Naive thymus-derived CD8-positive, alpha-beta T cell (primary cell): Measurements from ENCODE around the gene MAVS. TPM values are rescaled to one million over a fixed set of nuclear protein-coding genes. Genes with fewer than 3 reads are reported as not detected.
"Not testable (repeated sequence)": the region's sequence is repeated elsewhere in the genome, so short reads cannot be mapped to it uniquely, and the experiment has no call there.

Experiments used
- ATAC-seq, 2 donors: fragments of 150-1000 bp; cut with Tn5 transposase in 1 of 2; sonication (Bioruptor Pico), chemical (Tn5 transposase) in 1 of 2; 1 replicate in 1 of 2; 2 replicates in 1 of 2; pipeline ENCODE4 v1.10.0; 2021; ENCODE audit warnings: mild to moderate bottlenecking in 2 of 2, moderate library complexity in 2 of 2
- POLR2A ChIA-PET: fragments of 350-600 bp; sonication (Branson Sonifier 250); formaldehyde crosslinking; loops from one replicate; lab custom pipeline; 2021; ENCODE audit warnings: antibody characterized with exemption; lab: Charles Lee
- DNase-seq, 10 donors: peaks; one replicate each; pipeline versions ENCODE4 v3.0.0 to v3.0.0-alpha.2; 2020 to 2022
- H3K27ac Mint-ChIP-seq, 10 donors: one replicate each; pipeline ENCODE4 v1.8.0; 2020 to 2022; ENCODE audit warnings: mild to moderate bottlenecking in 10 of 10, mixed read lengths in 10 of 10, moderate library complexity in 4 of 10, inconsistent platforms in 1 of 10
- H3K27me3 Mint-ChIP-seq, 5 donors: one replicate each; pipeline ENCODE4 v1.8.0; 2021 to 2022; ENCODE audit warnings: mixed read lengths in 5 of 5
- H3K36me3 Mint-ChIP-seq, 3 donors: one replicate each; pipeline ENCODE4 v1.8.0; 2020 to 2022; ENCODE audit warnings: mixed read lengths in 3 of 3, mild to moderate bottlenecking in 2 of 3, inconsistent platforms in 1 of 3
- H3K4me1 Mint-ChIP-seq, 4 donors: one replicate each; pipeline ENCODE4 v1.8.0; 2021 to 2022; ENCODE audit warnings: mixed read lengths in 4 of 4
- H3K4me3 Mint-ChIP-seq, 10 donors: one replicate each; pipeline ENCODE4 v1.8.0; 2020 to 2022; ENCODE audit warnings: mild to moderate bottlenecking in 10 of 10, mixed read lengths in 10 of 10, moderate library complexity in 6 of 10, inconsistent platforms in 1 of 10
- H3K9me3 Mint-ChIP-seq, 9 donors: one replicate each; pipeline ENCODE4 v1.8.0; 2020 to 2022; ENCODE audit warnings: mixed read lengths in 9 of 9, mild to moderate bottlenecking in 3 of 9, inconsistent platforms in 1 of 9, moderate library complexity in 1 of 9
- polyA plus RNA-seq, 3 donors: library from polyadenylated mRNA; unstranded; fragments of 300-500 nt; fragmentation: Illumina TruSeq; gene quantifications; one replicate each; pipeline ENCODE4 v1.2.3, GENCODE V29; 2021
- total RNA-seq, 8 experiments: library from RNA in 2 of 8; stranded (reverse) in 2 of 8; gene quantifications; one replicate each; pipeline ENCODE4 v1.2.3 and lab custom pipeline; 2021 to 2026

Gene MAVS
- total and polyA plus RNA-seq, 5 experiments from 2014 or later = 2.2 to 45.7 (median 8.5) TPM

DNA sequence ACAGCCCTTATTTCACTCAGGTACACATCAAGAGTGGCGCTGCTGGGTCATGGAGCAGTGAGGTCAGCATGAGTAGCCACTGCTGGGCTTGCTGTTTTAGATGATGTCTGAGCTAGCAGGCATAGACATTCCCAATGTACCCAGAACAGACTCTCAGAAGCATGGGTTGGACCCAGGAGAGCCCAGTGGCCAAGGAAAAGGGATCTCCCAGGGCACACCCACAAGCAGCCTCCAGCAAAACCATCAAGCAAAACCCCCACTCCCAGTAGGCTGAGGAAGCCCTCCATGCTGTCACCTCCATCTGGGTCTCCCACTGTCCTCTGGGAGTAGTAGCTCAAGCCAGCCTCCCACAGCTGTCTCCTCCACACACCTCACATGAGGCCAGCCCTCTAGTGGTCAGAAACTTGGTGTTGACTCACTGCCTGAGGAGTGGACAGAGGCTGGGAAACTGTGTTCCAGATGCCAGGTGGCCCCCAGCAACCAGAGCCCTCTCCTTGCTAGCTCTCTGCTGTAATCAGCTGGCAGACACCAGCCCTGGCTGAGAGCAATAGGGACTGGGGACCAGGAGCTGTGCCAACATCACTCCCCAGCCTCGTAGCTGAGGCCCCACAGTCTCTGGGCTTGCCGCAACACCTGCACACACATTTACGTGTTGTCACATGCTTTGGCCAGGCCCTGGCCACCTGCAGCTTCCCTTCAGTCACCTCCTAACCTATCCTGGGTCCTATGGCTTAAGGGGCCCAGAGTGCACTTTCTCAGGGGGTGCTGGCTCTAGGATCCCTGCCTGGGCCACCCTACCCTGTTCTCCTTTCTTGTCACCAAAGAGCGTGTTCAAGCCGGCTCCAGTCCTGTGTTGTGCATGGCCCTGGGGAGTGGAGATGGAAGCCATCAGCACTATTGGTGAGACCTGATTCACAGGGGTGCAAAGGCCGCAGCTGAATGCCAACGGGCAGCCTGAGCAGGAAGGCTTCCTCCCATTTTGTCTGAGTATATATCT is 28.2 kb upstream of the MAVS start:
- H3K27ac Mint-ChIP-seq = peak overlapping the region; percentile 48 to 99 (median 82)
- POLR2A ChIA-PET = interaction anchor here (0.5 to 3.4 kb wide), 8 partner anchors 7 to 1324 kb away, joined by 3 to 65 read pairs (median 4); partner anchors contain the start of gene ADISSP
- H3K4me1 Mint-ChIP-seq = peaks cover 23 to 69% (median 67%) of the 10 kb centered on the region in 4 donors
- peaks cover 0 to 6% (median under 1%) of the 10 kb centered on the region in 3 donors for H3K36me3 Mint-ChIP-seq
- no peaks in the 10 kb centered on the region for H3K9me3 Mint-ChIP-seq
- DNase-seq = no peak
- no peak for ATAC-seq
- no peaks in the 10 kb centered on the region for H3K27me3 Mint-ChIP-seq
- peak overlapping the region in 9 of 10 donors; percentile 13 to 93 (median 52) for H3K4me3 Mint-ChIP-seq

- peaks cover 0 to 11% (median 4%) of the 10 kb centered on the region in 3 donors for H3K36me3 Mint-ChIP-seq
- no peaks in the 10 kb centered on the region for H3K27me3 Mint-ChIP-seq
- peak overlapping the region; percentile 66 to 95 (median 84) for H3K4me3 Mint-ChIP-seq
- H3K4me1 Mint-ChIP-seq = peaks cover 21 to 62% (median 60%) of the 10 kb centered on the region in 4 donors
- no peaks in the 10 kb centered on the region for H3K9me3 Mint-ChIP-seq
- peak overlapping the region; percentile 75 to 99 (median 97) for H3K27ac Mint-ChIP-seq
- DNase-seq (no peak), ATAC-seq (no peak)
- POLR2A ChIA-PET = interaction anchor here (0.6 to 3.4 kb wide), 10 partner anchors 8 to 1325 kb away, joined by 3 to 65 read pairs (median 4); partner anchors contain the start of gene ADISSP
Observed at GRCh38 chr20:3819411-3820047, 27.1 kb upstream of the MAVS start.

GRCh38 chr20:3820048-3820900 is 26.4 kb upstream of the MAVS start, which contains the start of gene AP5S1:
Gene AP5S1, plus strand, starts transcription at chr20:3820547. Its CDS starts 1,571 bp downstream, at chr20:3822118.
- DNase-seq (peak; percentile 81 to 99 (median 88)), ATAC-seq (peak; percentile 84)
- no peaks in the 10 kb centered on the region for H3K27me3 Mint-ChIP-seq
- H3K9me3 Mint-ChIP-seq = no peaks in the 10 kb centered on the region
- H3K27ac Mint-ChIP-seq = peak within 1 kb of the TSS; percentile 91 to 99 (median 98)
- peak within 1 kb of the TSS; percentile 82 to 95 (median 90) for H3K4me3 Mint-ChIP-seq
- peaks cover 20 to 55% (median 55%) of the 10 kb centered on the region in 4 donors for H3K4me1 Mint-ChIP-seq
- H3K36me3 Mint-ChIP-seq = peaks cover 0 to 19% (median 4%) of the 10 kb centered on the region in 3 donors
- POLR2A ChIA-PET = interaction anchor here (0.5 to 3.4 kb wide), 17 partner anchors 9 to 875 kb away, joined by 3 to 65 read pairs (median 3); partner anchors contain the start of genes ADISSP and MAVS

DNA sequence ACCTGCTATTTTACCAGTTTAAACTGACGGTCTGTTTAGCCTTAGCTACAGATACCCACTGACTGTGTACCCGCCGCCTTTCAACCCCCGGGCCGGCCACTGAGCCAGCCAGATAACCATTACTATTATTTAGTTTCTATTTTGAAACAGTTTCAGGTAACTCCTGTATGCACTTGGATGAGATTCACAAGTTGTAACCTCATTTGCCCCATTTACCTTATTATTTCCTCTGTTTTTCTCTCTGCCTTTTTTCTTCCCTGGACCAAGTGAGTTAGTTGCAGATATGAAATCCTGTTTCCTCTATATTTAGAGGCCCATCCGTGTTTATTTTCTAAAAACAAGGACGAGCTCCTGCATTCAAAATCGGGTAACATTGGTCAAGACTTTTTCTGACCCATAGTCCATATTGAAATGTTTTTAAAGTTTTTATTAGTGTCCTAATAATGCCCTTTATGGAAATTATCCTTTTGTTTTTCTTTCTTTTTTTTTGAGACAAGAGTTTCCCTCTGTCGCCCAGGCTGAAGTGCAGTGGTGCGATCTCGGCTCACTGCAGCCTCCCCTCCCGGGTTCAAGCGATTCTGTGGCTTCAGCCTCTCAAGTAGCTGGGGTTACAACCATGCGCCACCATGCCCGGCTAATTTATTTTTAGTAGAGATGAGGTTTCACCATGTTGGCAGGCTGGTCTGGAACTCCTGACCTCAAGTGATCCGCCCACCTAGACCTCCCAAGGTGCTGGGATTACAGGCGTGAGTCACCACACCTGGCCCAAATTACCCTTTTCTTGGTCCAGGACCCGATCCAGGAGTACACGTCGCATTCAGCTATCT is 25.5 kb upstream of the MAVS start:
- POLR2A ChIA-PET = interaction anchor here (0.5 to 3.4 kb wide), 17 partner anchors 10 to 876 kb away, joined by 3 to 65 read pairs (median 3); partner anchors contain the start of genes ADISSP and MAVS
- no peaks in the 10 kb centered on the region for H3K9me3 Mint-ChIP-seq
- peak overlapping the region; percentile 82 to 95 (median 90) for H3K4me3 Mint-ChIP-seq
- H3K27ac Mint-ChIP-seq = peak overlapping the region; percentile 91 to 99 (median 98)
- DNase-seq = no peak
- peaks cover 15 to 53% (median 47%) of the 10 kb centered on the region in 4 donors for H3K4me1 Mint-ChIP-seq
- no peak for ATAC-seq
- no peaks in the 10 kb centered on the region for H3K27me3 Mint-ChIP-seq
- H3K36me3 Mint-ChIP-seq = peaks cover 0 to 26% (median 4%) of the 10 kb centered on the region in 3 donors

- Mint-ChIP-seq H3K9me3 (no peaks in the 10 kb centered on the region), H3K27ac (peak overlapping the region in 8 of 10 donors; percentile 89 to 99 (median 98)), H3K27me3 (no peaks in the 10 kb centered on the region), H3K4me1 (peaks cover 12 to 48% (median 41%) of the 10 kb centered on the region in 4 donors), H3K36me3 (peaks cover 0 to 32% (median 4%) of the 10 kb centered on the region in 3 donors), H3K4me3 (peak overlapping the region; percentile 42 to 95 (median 84))
- DNase-seq (no peak), ATAC-seq (no peak)
- POLR2A ChIA-PET = interaction anchor here (0.6 to 3.4 kb wide), 5 partner anchors 11 to 1289 kb away, joined by 3 to 65 read pairs (median 5); partner anchors contain the start of gene MAVS
Observed at GRCh38 chr20:3821996-3822395, 24.6 kb upstream of the MAVS start.

GRCh38 chr20:3823881-3824280 is 22.8 kb upstream of the MAVS start:
- H3K27ac Mint-ChIP-seq = no peak overlapping the region
- H3K27me3 Mint-ChIP-seq = no peaks in the 10 kb centered on the region
- ATAC-seq (no peak), DNase-seq (no peak)
- H3K4me1 Mint-ChIP-seq = peaks cover 10 to 32% (median 26%) of the 10 kb centered on the region in 4 donors
- H3K4me3 Mint-ChIP-seq = no peak overlapping the region
- POLR2A ChIA-PET = interaction anchor here (0.8 to 1.3 kb wide), 2 partner anchors 10 to 25 kb away, joined by 3 read pairs; no protein-coding TSS in a partner anchor
- peaks cover 0 to 38% (median 4%) of the 10 kb centered on the region in 3 donors for H3K36me3 Mint-ChIP-seq
- no peaks in the 10 kb centered on the region for H3K9me3 Mint-ChIP-seq

- no peak overlapping the region for H3K4me3 Mint-ChIP-seq
- POLR2A ChIA-PET = no interaction called here
Observed at GRCh38 chr20:3825526-3825925, 21.1 kb upstream of the MAVS start.

GRCh38 chr20:3826420-3826819 is 20.2 kb upstream of the MAVS start:
- Mint-ChIP-seq H3K27me3 (no peaks in the 10 kb centered on the region), H3K36me3 (peaks cover 0 to 39% (median 4%) of the 10 kb centered on the region in 3 donors), H3K4me3 (no peak overlapping the region), H3K9me3 (no peaks in the 10 kb centered on the region), H3K27ac (peak overlapping the region in 2 of 10 donors; percentile 14 to 80), H3K4me1 (peaks cover 2 to 18% (median 8%) of the 10 kb centered on the region in 4 donors)
- POLR2A ChIA-PET = interaction anchor here (0.5 to 2.1 kb wide), 5 partner anchors 10 to 40 kb away, joined by 3 to 7 read pairs (median 3); partner anchors contain the start of gene CENPB
- DNase-seq (no peak), ATAC-seq (no peak)

More at GRCh38 chr20:3825526-3825925, 21.1 kb upstream of the MAVS start:
- Mint-ChIP-seq H3K27me3 (no peaks in the 10 kb centered on the region), H3K27ac (peak overlapping the region in 5 of 10 donors; percentile 17 to 60 (median 28)), H3K36me3 (peaks cover 0 to 39% (median 4%) of the 10 kb centered on the region in 3 donors), H3K4me1 (peaks cover 5 to 22% (median 16%) of the 10 kb centered on the region in 4 donors), H3K9me3 (no peaks in the 10 kb centered on the region)
- ATAC-seq (no peak), DNase-seq (no peak)

DNA sequence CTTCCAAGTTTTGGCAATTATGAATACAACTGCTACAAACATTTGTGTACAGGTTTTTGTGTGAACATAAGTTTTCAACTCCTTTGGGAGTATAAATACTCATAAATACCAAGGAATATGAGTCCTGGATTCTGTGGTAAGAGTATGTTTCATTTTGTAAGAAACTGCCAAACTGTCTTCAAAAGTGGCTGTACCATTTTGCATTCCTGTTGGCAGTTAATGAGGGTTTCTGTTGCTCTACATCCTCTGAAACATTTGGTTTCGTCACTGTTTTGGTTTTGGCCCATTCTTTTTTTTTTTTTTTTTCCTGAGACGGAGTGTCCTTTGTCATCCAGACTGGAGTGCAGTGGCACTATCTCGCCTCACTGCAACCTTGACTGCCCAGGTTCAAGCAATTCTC is 17.8 kb upstream of the MAVS start:
- Mint-ChIP-seq H3K9me3 (no peaks in the 10 kb centered on the region), H3K27ac (no peak overlapping the region), H3K4me3 (no peak overlapping the region), H3K36me3 (peaks cover 0 to 30% (median under 1%) of the 10 kb centered on the region in 3 donors), H3K4me1 (peaks cover 0 to 9% (median 3%) of the 10 kb centered on the region in 4 donors), H3K27me3 (no peaks in the 10 kb centered on the region)
- ATAC-seq = no peak
- POLR2A ChIA-PET = no interaction called here
- DNase-seq = no peak

DNA sequence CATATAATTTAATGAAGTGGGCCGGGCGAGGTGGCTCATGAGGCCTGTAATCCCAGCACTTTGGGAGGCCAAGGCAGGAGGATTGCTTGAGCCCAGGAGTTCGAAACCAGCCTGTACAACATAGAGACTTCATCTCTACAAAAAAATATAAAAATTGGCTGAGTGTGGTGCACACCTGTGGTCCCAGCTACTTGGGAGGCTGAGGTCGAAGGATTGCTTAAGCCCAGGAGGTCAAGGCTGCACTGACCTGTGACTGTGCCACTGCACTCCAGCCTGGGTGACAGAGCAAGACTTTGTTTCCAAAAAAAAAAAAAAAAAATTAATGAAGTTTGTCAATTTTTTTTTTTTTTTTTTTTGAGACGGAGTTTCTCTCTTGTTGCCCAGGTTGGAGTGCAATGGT is 16.7 kb upstream of the MAVS start:
- POLR2A ChIA-PET = interaction anchor here (0.6 kb wide), 1 partner anchor 15 kb away, joined by 8 read pairs; no protein-coding TSS in a partner anchor
- not testable (repeated sequence) for H3K4me1 Mint-ChIP-seq, ATAC-seq, H3K9me3 Mint-ChIP-seq, H3K4me3 Mint-ChIP-seq, H3K27me3 Mint-ChIP-seq, DNase-seq
- H3K27ac Mint-ChIP-seq = peak overlapping the region in 1 of 10 donors; percentile 41
- peaks cover 0 to 24% (median 0%) of the 10 kb centered on the region in 3 donors for H3K36me3 Mint-ChIP-seq
